NCI-H2196 (cell line): Measurements from ENCODE around the gene NDUFB7.
"Not testable (repeated sequence)": the region's sequence is repeated elsewhere in the genome, so short reads cannot be mapped to it uniquely, and the experiment has no call there.

Source experiments
- DNase-seq: peaks from one replicate; lab custom pipeline; 2025; ENCODE audit not compliant: unreplicated experiment; lab: John Stamatoyannopoulos, UW

Gene NDUFB7

DNA sequence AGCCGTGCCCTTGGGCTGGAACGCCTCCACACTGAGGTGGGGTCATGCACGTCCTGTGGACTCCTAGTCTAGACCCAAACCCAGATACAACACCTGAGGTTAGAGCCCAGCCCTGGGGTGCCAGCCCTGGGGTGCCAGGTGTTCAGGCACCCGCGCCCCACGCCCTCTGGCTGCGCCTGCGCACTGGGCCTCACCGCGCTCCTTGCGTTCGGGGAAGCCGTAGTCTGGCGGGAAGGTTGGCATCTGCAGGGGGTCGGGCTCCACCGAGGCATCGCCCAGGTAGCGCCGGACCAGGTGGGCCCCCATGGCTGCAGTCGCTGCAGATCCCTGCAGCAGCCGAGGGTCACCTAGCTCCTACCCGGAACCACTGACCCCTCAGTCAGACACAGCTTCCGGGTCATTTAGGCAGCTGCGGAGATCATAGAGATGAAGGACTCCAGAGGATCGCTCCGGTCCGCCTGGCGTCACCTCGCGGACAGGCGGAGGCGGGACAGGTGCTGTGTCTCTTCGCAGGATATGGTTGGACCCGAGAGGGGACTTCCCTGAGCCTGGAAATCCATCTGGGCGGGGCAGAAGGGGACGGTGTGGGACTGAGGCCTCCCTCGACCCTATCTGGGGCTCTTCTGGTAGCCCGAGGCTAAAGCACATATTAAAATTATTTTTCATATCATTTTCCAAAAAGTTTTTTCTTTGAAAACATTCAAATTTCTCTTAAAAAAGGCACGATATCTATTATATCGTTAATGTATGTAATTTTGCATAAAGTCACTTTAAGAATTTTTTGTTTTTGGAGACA is at the start of gene NDUFB7:
Gene NDUFB7 (minus strand): TSS at position 372 of the 796 bp plus-strand sequence. CDS start 66 bp downstream, at position 306.
- peak; percentile 94 for DNase-seq

DNA sequence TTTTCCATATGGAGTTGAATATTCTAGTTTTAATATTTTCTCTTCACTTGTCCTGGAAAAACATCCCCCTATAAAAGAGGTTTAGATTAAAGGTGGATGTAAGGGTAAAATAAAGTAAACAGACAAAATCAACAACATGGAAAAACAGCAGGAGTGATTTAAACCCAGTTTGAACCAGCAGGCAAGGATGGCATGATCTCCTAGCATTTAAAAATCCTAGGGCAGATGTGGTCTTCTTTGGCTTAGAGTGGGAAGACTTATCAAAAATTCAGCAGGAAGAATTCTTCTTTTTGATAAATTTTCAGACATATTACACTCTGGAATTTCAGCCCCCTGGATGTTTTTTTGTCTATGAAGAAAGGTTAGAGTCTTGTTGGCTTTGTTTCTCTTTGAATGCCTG is 47.5 kb upstream of the NDUFB7 start:
- no peak for DNase-seq

- DNase-seq: no peak
These were observed 44.5 kb upstream of the NDUFB7 start for GRCh38 chr19:14616407-14616806.

GRCh38 chr19:14615623-14616022 is 43.8 kb upstream of the NDUFB7 start:
- DNase-seq: no peak

- DNase-seq: no peak
These were observed 42.2 kb upstream of the NDUFB7 start for GRCh38 chr19:14614099-14614412.

DNA sequence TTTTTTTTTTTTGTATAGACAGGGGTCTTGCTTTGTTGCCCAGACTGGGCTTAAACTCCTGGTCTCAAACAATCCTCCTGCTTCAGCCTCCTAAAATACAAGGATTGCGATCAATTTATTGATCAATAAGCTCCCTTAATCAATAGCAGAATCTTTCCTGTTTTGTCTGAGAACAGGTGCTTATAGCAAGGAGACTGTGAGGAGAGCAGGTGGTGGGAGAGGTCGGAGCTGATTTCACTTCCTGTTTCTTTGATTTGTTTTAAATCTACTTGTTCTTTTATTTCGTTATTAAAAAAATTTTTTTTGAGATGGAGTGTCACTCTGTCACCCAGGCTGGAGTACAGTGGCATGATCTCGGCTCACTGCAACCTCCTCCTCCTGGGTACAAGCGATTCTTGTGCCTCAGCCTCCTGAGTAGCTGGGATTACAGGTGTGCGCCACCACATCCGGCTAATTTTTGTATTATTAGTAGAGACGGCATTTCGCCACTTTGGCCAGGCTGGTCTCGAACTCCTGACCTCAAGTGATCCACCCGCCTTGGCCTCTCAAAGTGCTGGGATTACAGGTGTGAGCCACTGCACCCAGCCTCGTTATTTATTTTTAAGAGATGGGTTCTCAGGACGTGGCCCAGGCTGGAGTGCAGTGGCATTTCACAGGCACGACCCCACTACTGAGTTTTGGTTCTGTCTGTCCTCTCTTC is 41.7 kb upstream of the NDUFB7 start:
- DNase-seq: not testable (repeated sequence)

GRCh38 chr19:14612657-14613056 is 40.8 kb upstream of the NDUFB7 start:
- no peak for DNase-seq

DNA sequence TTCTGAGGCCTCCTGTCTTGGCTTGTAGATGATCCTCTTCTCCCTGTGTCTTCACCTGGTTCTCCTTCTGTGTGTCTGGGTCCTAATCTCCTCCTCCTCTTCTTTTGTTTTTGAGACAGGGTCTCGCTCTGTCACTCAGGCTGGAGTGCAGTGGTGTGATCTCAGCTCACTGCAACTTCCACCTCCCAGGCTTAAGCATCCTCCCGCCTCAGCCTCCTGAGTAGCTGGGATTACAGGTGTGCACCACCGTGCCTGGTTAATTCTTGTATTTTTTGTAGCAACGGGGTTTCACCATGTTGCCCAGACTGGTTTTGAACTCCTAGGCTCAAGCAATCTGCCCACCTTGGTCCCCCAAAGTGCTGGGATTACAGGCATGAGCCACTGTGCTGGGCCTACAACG is 40.4 kb upstream of the NDUFB7 start:
- DNase-seq: not testable (repeated sequence)

DNA sequence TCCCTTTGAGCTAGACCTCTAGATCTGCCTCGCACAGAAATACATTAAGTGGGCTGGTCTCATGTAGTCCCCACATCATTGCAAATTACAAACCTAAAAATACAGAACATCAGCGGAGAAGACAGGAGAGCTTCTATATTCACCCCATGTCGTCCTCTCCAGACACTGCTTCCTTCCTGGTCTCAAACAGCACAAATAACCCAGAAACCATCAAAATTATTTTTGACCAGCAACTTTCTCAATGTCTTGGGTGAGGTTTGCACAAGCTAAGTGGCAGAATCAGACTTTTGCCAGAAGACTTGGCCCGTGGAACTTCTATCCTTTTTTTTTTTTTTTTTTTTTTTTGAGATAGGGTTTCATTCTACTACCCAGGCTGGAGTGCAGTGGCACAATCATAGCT is 39.2 kb upstream of the NDUFB7 start:
- DNase-seq: no peak

DNA sequence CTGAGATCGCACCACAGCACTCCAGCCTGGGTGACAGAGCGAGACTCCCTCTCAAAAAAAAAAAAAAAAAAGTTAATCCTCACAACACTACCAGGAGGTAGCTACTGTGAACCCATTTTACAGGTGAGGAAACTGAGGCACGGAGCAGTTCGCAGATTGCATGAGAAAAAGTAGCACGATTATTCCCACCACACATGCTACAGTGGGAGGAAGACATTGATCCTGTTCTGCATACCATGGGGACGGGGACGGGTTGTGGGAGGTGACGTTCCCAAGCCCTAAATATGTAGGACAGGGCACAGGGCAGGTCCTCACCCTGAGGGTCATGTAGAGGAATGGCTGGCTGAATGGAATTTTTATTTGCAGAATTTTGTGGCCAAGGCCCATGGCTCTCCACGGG is 34.8 kb upstream of the NDUFB7 start:
- DNase-seq: no peak

DNA sequence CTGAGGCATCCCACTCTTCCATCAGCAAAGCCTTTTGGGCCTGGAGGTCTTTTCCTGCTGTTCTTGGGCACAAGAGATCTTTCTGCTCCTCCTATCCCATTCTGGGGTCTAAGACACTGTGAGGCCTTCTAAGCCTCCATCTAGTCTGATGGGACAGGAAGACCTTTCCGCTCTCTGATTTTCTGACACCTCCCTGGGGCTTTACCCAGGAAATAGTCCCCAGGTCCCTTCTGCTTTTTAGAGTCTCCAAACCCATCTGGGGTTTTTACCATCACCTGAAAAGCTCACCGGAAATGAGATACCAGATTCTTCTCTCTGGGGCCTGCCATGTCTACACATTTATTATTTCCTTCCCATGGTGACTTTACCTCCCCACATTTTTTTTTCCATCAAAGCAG is 32.1 kb upstream of the NDUFB7 start:
- no peak for DNase-seq

GRCh38 chr19:14599548-14600147 is 27.8 kb upstream of the NDUFB7 start:
- DNase-seq: no peak

DNA sequence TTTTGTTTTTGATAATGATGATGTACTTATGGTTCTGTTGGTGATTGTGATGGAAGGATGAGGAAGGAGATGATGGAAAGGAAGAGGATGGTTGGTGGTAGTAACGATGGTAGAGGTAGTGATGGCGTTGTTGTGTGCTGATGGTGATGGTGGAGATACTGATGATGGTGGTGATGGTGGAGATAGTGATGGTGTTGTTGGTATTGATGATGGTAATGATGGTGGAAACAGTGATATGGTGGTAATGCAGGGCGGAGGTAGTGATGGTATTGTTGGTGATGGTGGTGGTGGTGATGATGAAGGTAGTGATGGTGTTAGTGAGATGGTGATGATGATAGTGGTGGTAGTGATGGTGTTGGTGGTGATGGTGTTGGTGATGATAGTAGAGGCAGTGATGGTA is 23.7 kb upstream of the NDUFB7 start:
- DNase-seq: no peak

DNA sequence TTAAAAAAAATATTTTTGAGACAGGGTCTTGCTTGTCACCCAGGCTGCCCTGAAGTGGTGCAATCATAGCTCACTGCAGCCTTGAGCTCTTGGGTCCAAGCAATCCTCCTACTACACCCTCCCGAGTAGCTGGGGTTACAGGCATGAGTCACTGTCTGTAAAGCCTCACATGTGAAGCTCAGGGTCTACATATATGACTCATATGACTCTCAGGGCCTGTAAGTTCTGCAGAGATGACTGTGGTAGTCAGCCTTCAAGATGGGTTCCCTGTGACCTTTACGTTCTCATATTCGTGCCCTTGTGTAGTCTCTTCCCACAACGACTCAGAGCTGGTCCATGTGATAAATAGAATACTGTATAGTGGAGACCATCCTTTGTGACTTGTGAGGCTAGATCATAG is 17.6 kb upstream of the NDUFB7 start:
- not testable (repeated sequence) for DNase-seq

GRCh38 chr19:14585187-14585586 is 13.3 kb upstream of the NDUFB7 start:
- not testable (repeated sequence) for DNase-seq

DNA sequence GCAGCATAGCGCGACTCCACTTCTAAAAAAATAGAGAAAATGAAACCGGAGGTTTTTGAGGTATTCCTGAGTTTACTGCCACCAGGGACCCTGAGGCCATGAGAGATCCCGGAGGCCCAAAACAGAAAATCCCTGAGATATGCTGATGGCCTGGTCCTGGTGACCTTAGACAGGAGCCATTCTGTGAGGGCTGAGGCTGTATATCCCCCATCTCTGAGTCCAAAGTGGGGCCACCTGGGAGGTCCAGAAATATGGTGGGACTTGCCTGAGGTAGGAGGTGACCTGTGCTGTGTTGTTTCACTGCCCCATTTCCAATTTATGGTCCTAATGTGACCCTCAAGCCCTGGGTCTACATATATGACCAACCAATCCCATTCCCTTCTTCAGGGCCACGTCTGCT is 12.5 kb upstream of the NDUFB7 start:
- not testable (repeated sequence) for DNase-seq

DNA sequence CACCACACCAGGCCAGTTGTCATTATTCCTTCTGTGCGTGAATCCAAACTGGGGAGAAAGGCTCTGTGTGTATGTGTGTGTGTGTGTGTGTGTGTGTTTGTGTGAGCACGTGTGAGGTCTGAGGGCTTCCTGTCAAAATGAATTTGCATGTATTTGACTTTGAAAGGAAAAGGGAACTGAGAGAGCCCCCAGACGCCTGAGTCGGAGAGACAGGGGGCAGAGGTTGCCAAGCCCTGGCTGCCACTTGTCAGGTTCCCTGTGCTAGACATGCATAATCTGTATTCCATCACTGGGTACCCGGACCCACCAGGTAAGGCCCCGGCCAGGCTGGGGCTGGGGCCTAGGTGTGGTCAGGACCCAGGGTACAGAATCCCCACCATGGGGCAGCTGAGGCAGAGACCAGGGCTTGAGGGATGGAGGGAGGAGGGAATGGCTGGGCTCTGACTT is 11.1 kb upstream of the NDUFB7 start, which contains the start of gene CLEC17A:
Gene CLEC17A (plus strand): TSS at position 191 of the 447 bp plus-strand sequence. CDS start 77 bp downstream, at position 268.
- DNase-seq: no peak

DNA sequence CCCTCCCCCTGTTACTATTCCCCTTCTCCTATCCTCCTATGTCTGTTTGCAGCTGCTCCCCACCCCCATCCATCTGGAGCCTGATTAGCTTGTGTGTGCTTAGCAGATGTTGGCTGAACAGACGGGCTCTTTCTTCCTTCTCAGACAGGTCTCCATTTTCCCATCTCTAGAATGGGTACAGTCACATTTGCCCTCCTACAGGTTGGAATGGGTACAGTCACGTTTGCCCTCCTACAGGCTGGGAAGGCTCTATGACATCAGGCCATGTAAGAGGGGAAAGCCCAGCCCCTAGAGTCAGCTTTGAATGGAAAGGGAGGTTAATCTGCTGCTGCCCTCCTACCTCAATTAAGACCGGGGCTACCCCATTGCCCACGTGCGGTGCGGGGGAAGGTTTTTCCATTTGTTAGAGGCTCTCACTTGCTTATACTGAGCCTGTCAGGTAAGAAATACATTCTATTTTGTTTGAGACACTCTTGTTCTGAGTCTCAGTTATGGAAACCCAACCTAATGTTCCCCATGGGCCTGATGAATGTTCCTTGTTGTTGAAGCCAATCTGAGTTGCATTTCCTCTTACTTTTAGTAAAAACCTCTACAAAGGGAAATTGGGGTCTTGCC is 8.9 kb upstream of the NDUFB7 start:
- DNase-seq: no peak

DNA sequence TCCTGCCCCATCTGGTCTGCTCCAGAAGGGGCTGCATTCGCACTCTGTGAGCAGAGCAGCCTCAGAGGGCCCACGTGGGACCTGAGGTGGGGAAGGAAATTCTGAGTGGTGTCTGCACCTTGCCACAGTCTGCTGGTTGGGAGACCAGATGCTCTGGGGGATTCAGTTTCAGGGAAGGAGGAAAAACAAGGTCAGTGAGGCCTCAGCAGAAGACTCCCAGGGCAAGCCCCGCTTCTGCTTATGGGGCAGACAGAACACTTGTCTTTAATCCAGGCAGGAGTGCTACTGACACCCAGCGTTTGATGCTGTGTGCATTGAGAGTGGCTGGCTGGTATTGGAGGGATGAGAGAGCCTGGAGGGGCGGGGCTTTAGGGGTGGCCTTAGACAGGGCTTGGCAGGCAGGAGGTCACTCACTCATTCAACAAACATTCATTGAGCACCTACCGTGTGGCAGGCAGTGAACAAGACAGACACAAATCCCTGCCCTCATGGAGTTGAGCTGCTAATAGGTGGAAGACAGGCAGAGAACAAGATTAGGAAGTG is 6.1 kb upstream of the NDUFB7 start:
- DNase-seq: no peak

GRCh38 chr19:14577264-14577663 is 5.4 kb upstream of the NDUFB7 start:
- no peak for DNase-seq

DNA sequence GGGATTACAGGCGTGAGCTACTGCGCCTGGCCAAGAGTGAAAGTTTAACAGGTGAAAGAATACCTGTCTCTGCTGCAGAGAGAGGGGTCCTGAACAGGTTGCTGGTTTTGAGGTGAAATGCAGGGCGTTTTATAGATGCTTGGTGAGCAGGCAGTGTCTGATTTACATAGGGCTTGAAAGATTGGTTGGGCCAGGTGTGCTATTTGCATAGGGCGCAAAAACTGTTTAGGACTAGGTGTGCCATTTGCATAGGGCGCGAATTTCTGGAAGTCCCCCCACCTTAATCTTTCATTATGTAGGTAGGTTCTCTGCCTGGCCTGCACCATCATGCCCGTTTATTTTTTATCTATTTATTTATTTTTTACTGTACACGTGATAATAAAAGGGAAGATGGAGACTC is 4.5 kb upstream of the NDUFB7 start:
- no peak for DNase-seq
